HG03571 (cell line): ENCODE results near the gene AQP12B.
"Not testable (repeated sequence)": the region's sequence is repeated elsewhere in the genome, so short reads cannot be mapped to it uniquely, and the experiment has no call there.

Experiments used
- ATAC-seq: cut with Tn5 transposase; IDR thresholded peaks from one replicate; pipeline ENCODE4 v1.9.1; 2021; ENCODE audit not compliant: unreplicated experiment

Gene AQP12B

DNA sequence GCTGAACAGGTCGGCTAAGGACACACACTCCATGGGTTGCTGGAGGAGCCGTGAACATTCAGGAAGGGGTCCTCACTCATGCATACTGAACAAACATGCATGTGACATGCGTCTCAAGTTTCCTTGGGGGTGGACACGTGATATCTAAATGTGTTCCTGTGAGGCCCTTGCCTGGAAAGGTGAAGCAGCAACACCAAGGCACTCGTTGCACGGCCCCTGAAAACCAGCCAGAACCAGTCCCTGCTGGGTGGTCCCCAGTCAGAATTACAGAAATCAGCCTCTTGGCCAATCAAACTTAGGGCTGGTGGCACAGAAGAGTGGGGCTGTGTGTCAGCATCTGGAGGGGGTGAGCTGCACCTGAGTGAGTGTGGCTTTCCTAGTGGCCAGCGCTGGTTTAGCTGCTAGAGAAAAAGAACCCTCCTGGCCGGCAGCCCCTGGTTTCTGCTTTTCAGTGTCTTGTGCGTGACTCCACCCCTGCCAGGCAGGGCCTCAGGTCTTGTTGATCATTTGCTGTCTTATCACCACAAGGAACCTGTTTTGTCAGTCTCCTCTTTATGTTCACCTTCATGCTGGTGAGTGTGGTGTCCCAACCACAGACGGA, 3.2 kb upstream of the AQP12B start:
- ATAC-seq, result no peak

DNA sequence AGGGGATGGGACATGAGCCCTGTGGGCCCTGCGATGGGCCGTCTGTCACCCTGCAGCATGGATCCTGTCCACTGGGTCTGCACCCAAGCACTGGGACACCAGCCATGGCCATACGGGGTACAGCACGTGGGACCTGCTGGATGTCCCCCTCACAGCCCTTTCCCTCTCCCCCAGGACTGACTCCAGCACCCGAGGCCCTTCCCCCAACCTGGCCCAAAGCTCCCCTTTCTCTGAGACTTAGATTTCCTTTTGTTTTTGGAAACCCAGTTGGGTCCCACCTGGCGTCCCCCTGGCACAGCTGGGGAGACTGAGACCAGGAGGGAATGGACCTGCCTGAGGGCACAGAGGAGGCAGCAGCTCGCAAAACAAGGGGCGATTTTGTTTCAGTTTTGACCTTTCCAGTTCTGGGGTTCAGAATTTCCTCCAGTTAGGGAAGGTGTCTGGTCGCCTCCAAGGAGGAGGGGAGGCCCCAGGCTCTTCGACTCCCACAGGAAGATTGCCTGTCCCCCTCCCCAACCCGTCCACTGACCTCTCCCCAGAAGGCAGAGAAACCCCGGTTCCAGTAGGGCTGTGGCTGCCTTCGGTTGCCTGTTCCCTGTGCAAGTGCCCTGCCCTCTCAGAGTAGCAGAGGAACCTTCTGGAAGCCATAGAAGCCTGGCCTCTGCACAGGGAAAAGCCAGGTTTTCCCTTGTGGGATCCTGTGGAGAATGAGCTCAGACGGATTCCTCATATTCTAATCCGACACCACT, 1.5 kb upstream of the AQP12B start:
- not testable (repeated sequence) for ATAC-seq

DNA sequence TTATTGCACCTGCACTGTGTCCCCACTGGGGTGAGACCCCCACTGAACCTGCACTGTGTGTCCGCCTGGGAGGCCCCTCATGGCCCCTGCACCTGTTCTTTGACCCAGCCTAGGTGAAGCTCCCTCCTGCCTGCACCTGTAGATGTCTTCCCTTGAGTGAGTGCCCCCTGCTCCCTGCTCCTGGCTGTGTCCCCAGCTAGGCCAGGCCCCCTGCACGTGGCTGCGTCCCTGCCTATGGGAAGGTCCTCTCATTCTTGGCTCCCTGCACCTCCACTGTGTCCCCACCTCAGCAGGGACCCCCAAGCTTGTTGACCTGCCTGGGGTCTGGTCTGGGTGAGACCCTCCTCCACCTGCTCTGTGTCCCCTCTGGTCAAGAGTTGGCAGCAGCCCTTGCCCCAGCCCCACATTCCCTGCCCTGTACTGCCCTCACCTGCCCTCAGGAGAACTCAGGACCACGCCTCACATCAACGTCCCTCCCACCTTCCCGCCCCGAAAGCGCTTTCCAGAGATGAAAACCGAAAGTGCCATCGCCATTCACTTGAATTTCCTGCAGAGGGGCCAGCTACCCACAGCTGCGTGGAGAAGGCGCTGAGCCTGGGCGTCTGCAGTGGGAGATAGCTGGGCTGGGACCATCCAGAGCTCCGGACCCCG, 769 bp upstream of the AQP12B start:
- not testable (repeated sequence) for ATAC-seq

DNA sequence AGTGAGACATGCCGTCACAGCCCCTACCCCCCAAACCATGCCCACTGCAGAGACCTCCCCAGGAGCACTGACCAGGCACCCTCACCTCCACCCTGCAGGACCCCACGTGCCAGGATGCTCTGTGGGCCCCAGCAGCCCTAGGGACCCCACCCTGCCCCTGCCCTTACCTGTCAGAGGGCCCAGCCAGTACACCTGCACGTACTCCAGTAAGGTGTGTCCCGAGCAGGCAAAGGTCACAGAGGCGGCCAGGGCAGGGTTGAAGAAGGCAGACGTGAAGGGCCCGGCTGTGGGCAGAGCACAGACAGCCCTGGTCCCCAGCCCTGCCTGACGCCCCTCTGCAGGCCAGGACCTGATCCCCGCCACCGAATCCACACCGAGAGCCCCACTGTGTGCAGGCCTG, 2.5 kb downstream of the AQP12B start:
- not testable (repeated sequence) for ATAC-seq

DNA sequence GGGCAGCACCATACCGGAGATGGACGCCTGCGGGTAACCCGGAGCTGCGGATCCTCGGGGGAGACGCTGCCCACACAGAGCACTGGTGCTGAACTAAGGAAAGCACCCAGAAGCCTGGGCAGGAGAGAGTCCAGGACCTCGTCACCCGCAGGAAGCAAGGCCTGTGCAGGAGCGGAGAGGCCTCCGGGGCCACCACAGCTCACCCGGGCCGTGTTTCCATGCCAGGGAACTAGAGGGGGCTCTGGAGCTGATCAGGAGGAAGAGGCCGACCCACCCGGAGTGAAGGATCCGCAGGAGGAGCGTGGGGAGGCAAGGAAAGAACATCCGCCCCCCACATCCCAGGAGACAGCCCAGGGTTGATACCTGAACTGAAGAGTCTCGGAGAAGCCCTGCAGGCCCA, 3.8 kb downstream of the AQP12B start:
- ATAC-seq, result not testable (repeated sequence)

DNA sequence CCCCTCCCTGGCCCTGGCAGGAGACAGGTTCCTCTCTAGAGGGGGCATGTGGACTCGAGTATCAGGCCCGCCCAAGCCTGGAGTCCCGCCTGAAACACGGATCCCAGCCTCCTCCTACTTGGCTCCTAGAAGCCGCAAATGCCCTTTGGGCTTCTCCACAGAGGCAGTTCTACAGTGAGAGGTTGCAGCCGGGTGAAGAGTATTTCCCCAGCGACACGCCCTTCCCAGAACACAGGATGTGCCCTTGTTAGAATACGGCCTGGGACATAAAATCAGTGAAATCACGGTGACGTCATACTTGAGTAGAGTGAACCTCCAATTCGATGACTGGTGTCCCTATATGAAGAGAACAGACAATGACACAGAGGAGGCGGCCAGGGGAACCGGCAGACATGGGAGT, 4.6 kb downstream of the AQP12B start:
- ATAC-seq, result not testable (repeated sequence)

DNA sequence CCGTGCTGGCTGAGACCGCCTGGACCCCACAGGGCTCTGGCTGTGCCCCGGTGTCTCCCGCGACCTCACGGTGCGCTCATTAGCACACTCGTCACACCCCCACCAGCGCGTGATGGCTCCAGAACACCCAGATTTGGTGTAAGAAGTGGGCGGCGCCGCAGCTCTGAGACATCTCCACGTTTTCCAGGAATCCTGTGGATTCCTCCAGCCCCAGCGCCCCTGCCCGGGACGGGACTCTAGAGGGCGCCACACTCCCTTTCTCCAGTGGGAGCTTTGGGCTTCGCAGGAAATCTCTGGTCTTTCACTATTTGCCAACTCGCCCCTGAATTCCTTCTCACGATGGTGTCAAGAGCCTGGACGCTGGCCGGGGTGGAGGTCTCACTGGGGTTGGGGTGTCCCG, 7.3 kb downstream of the AQP12B start:
- ATAC-seq, result not testable (repeated sequence)

DNA sequence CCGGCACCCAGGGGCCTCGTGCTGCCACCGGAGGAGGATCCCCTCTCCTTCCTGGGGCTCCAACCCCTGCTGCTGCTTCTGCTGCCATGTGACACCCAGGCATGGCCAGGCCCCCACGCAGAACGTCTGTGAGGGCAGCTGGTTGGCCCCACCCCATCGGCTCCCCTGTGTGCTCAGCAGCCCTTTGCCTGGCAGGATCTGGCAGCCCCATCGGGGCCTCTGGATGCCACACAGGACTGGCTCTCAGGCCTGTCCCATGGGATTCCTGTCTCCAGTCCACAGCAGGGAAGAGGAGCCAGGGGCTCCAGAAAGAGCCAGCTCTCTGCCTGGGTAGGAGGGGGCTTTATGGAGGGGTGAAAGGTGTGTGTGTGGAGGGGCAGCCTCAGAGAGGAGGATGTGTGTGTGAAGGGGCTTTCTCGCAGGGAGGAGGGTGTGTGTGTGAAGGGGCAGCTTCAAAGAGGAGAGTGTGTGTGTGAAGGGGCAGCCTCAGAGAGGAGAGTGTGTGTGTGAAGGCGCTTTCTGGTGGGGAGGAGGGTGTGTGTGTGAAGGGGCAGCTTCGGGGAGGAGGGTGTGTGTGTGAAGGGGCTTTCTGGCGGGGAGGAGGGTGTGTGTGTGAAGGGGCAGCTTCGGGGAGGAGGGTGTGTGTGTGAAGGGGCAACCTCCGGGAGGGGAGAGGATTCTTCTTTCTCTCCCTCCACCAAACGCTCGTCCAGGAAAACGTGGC, 8.1 kb downstream of the AQP12B start:
- not testable (repeated sequence) for ATAC-seq

DNA sequence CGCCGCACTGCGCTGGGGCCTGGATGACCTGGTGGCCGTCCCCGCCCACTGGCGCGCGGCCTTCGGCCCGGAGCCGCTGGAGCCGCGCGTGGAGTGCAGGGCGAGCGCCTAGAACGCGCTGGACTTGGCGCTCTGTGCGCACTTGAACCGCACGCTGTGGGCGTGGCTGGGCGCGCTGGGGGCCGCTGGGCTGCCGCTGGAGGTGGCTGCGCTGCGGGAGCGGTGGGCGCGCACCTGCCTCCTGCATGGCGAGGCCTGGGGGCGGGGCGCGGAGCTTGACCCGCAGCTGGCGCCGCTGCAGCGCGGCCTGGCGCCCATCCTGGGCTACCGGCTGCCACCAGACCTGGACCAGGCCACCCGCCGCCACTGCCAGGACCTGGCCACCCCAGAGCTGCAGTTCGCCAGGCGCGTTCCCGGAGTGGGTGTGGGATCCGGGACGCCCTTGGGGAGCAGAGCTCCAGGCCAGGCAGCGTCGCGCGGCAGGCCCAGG, 9.9 kb downstream of the AQP12B start:
- ATAC-seq, result no peak

DNA sequence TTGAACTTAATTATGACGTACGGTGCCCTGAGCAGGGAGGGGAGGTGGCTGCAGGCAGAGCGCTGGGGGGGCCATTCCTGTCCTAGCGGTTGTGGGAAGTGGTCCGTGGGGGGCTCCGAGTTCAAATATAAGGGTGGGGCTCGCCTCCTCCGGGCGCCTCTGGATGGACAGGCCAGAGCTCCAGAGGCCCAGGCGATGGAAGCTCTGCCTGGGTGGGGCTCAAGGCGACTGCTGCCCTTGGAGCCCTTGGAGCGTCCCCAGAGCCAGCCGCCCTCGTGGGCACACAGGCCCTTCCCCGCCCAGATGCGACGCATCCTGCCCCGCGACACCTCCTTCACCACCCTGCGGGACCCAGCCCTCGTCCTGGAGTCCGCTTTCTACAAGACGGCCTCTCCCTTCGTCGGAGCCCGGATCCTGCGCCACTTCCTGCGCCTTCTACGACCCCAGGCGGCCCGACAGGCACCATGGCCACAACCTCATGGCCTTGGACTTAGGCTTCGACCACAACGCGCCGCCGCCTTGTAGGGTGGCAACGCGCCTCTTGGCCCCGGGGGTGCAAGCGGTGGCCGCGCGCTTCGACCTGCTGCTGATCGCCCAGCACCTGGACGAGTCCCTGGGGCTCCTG, 10.5 kb downstream of the AQP12B start:
- no peak for ATAC-seq

DNA sequence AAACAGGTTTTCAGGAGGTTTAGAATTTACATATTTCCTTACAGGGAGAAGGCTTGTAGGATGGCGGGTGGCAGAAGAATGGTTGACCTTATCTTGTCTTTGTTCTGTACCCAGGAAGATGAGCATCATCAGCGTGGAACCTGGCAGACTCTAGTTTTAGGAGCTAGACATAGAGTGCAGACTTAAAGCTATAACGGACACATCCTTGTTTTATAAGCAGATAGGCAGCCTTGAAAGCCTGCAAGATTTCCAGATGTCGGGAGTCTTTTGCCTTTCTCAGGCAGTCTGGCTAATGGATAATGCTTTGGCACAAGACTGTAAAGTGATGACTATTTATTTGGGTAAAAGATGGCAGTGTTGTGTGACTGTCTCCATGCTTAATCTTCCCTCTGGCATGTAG, 11.7 kb downstream of the AQP12B start:
- no peak for ATAC-seq

DNA sequence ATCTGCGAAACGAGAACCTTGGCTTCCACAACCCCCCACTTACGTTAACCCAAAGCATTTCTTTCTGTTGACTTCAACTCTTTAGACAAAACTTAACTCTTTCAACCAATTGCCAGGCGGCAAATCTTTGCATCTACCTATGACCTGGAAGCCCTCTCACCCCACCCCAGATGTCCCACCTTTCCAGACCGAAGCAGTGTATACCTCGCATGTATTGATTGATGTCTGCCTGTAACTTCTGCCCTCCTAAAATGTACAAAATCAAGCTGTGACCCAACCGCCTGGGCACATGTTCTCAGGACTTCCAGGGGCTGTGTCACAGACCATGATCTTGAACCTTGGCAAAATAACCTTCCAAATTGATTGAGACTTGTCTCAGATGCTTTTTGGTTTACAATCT, 12.3 kb downstream of the AQP12B start:
- no peak for ATAC-seq

DNA sequence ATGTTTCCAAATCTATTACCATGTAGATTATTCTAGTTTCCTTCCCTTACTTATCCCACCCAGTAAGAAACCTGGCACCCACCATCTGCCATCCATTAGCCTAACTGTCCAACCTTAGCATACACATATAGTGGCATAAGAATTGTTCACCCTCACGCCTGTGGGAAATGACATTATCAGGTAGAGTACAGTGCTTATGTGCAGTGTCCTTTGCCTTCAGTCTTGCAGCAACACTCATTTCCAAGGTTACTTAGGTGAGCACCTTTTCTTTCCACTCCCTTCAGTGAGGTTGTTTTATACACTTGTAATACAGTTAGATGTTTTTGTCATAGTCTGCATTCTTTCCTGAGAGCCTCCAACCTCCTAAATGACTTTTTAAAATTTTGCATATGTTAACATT, 18.1 kb downstream of the AQP12B start:
- ATAC-seq, result no peak

DNA sequence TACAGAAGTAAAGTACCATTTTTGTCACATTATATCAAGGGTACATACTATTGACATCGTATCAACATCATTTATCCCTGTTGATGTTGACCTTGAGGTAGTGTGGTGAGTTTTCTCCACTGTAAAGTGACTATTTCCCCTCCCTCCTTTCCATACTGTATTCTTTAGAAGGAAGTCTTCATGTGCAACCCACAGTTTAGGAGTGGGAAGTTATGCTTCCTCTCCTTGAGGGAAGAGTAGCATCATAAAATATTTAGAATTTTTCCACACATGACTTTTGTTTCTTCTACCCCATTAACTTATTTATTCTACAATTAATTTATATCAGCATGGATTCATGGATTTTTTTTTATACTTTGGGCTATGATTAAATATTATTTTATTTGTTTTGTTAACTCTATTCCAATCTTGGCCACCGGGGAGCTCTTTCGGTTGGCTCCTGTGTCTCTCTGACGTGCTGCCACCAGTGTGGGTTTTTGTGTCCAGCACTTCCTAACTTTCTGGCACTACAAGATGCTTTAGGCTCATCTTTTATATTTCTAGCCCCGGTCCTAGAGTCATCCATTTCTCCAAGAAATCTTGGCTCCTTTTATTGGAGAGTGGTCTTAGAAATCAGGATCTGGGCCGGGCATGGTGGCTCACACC, 19.0 kb downstream of the AQP12B start:
- no peak for ATAC-seq

DNA sequence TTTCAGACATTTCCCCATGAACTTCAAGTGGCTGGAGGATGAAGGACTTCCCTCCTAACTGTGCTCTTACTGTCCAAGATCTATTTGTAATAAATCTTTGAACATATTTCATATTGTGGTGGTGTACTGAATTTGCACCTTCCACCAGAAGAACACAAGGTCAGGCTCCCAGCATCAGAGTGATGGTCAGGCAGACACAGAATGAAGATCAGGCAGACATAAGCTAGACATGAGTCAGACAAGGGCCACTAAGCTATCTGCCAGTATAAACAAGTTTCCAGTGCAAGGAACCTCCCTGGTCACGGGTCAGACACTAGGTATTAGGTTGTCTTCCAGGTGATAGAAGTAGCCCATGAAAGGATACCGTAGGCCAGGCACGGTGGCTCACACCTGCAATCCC, 20.0 kb downstream of the AQP12B start:
- ATAC-seq, result no peak

DNA sequence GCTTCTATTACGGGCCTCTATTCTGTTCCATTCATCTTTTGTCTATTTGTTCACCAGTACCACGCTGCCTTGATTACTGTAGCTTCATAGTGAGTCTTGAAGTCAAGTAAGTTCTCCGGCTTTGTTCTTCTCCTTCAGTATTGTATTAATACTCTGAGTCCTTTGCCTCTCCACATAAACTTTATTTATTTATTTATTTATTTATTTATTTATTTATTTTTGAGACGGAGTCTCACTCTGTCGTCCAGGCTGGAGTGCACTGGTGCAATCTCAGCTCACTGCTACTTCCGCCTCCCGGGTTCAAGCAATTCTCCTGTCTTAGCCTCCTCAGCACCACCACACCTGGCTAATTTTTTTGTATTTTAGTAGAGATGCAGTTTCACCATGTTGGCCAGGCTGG, 22.8 kb downstream of the AQP12B start:
- not testable (repeated sequence) for ATAC-seq

DNA sequence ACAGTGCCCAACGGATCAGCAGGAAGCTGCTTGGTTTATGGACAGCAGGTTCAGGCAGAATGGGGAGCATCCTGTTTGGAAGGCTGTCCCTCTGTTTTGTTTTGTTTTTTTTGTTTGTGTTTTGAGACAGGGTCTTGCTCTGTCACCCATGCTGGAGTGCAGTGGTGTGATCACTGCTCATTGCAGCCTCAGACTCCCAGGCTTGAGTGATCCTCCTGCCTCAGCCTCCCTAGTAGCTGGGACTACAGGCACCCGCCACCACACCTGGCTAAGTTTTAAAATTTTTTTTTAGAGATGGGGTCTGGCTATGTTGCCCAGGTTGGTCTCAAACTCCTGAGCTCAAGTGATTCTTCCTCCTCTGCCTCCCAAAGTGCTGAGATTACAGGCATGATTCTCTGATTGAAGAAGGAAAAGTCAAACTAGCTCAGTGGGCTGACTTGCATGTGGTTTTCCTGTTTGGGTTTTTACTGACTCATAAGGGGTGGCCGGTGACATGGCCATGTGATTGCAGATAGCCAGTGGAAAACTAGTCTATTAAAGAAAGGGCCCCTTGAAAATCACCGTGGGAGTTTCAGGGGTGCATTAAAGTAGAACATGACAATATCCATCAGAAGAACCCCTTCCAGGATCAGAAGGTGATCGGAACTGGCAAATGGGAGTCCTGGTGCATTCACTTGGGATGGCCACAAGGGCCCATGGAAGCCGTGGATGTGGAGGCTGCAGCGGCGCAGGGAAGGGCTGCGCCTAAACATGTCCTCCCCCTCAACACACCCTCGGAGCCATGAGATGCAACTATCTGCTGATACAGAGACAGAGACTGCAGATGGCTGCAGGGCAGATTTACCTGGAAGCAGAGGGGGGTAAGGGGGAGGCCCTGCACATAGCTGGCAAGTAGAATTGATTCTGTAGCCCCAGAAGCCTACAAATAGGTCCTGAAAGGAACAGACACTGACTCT, 26.5 kb downstream of the AQP12B start:
- no peak for ATAC-seq

DNA sequence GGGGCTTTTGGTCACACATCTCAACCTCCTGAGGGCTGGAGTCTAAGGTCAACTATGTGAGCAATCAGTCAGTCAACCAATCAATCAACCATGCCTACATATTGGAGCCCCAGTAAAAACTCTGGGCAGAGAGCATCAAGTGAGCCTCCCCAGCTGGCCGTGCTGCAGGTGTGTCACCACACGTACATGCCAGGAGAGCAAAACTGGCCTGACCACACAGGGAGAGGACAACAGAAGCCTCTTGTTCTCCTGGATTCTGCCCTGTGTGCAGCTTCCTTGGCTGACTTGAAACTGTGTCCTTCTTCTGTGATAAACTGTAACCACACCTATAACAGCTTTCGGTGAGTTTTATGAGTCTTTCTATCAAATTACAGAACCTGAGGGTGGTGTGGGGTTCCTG, 31.5 kb downstream of the AQP12B start:
- no peak for ATAC-seq

DNA sequence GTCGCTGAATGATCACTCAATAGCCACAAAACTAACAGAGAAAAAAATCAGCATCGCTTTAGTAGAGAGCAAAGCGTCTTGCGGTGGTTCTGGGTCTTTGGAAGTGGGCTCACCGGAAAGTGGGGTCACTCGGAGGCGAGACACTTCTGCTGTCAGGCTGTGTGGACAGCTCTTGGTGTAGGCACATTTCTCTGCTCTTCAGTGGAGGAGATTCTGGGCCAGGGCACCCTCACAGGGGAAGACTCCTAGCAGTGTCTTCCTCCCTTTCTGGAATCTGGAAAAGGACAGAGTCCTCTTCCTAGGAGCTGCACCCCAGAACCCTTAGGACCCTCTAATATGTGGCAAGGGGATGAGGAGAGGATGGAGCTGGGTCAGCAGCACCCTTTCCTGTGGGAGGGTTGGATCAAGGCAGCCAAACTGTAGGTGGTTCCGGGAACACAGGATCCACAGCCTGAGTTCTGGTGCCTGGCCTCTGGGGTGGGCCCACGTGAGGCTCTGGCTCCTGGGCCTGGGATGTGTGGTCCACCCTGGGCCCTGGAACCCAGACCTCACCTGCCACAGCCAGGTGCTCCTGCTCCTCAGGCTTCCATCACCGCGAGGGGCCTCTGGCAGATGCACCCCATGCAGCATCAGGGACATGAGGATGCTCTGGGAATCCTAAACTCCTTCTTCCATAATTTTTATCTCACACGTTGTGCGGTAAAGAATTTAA, 32.3 kb downstream of the AQP12B start:
- ATAC-seq, result no peak
